Ishikawa (cell line): ENCODE data around the gene TREML4.

Source experiments
- CEBPB ChIP-seq: IDR thresholded peaks from 2 replicates; pipeline ENCODE4 v1.6.1; 2012
- CREB1 ChIP-seq: IDR thresholded peaks from 2 replicates; pipeline ENCODE4 v1.6.1; 2012; ENCODE audit warnings: low read depth
- EGR1 ChIP-seq: IDR thresholded peaks from 2 replicates; pipeline ENCODE4 v1.6.1; 2012
- EP300 ChIP-seq: IDR thresholded peaks from 2 replicates; pipeline ENCODE4 v1.6.1; 2012; ENCODE audit warnings: borderline replicate concordance
- FOXM1 ChIP-seq: IDR thresholded peaks from 2 replicates; pipeline ENCODE4 v1.6.1; 2012; ENCODE audit warnings: low read depth, borderline replicate concordance
- MAX ChIP-seq: IDR thresholded peaks from 2 replicates; pipeline ENCODE4 v1.6.1; 2012
- NFIC ChIP-seq: IDR thresholded peaks from 2 replicates; pipeline ENCODE4 v1.6.1; 2012
- RAD21 ChIP-seq: IDR thresholded peaks from 2 replicates; pipeline ENCODE4 v1.6.1; 2012; ENCODE audit warnings: low read depth
- TAF1 ChIP-seq: IDR thresholded peaks from 2 replicates; pipeline ENCODE4 v1.6.1; 2012; ENCODE audit warnings: low read depth, mild to moderate bottlenecking
- TCF12 ChIP-seq: IDR thresholded peaks from 2 replicates; pipeline ENCODE4 v1.6.1; 2012; ENCODE audit warnings: low read depth
- TEAD4 ChIP-seq: IDR thresholded peaks from 2 replicates; pipeline ENCODE4 v1.6.1; 2012
- USF1 ChIP-seq: IDR thresholded peaks from 2 replicates; pipeline ENCODE4 v1.6.1; 2012
- YY1 ChIP-seq: IDR thresholded peaks from 2 replicates; pipeline ENCODE4 v1.6.1; 2012; ENCODE audit warnings: low read depth
- ZBTB7A ChIP-seq: IDR thresholded peaks from 2 replicates; pipeline ENCODE4 v1.6.1; 2012; ENCODE audit warnings: low read depth
- TF ChIP-seq, protein P1 (sequence below): IDR thresholded peaks from 2 replicates; pipeline ENCODE4 v1.6.1; 2012; ENCODE audit warnings: low read depth, mild to moderate bottlenecking

TREML4 gene

GRCh38 chr6:41247288-41247865, 19.2 kb downstream of the TREML4 start:
- TF ChIP-seq EGR1, result no peak
- TF ChIP-seq TEAD4, result no peak
- TF ChIP-seq, protein P1, sequence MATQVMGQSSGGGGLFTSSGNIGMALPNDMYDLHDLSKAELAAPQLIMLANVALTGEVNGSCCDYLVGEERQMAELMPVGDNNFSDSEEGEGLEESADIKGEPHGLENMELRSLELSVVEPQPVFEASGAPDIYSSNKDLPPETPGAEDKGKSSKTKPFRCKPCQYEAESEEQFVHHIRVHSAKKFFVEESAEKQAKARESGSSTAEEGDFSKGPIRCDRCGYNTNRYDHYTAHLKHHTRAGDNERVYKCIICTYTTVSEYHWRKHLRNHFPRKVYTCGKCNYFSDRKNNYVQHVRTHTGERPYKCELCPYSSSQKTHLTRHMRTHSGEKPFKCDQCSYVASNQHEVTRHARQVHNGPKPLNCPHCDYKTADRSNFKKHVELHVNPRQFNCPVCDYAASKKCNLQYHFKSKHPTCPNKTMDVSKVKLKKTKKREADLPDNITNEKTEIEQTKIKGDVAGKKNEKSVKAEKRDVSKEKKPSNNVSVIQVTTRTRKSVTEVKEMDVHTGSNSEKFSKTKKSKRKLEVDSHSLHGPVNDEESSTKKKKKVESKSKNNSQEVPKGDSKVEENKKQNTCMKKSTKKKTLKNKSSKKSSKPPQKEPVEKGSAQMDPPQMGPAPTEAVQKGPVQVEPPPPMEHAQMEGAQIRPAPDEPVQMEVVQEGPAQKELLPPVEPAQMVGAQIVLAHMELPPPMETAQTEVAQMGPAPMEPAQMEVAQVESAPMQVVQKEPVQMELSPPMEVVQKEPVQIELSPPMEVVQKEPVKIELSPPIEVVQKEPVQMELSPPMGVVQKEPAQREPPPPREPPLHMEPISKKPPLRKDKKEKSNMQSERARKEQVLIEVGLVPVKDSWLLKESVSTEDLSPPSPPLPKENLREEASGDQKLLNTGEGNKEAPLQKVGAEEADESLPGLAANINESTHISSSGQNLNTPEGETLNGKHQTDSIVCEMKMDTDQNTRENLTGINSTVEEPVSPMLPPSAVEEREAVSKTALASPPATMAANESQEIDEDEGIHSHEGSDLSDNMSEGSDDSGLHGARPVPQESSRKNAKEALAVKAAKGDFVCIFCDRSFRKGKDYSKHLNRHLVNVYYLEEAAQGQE, result no peak
- no peak for TF ChIP-seq ZBTB7A
- TF ChIP-seq YY1, result no peak
- no peak for TF ChIP-seq TAF1
- TF ChIP-seq EP300, result no peak
- TF ChIP-seq MAX, result no peak
- no peak for TF ChIP-seq USF1
- no peak for TF ChIP-seq RAD21

DNA sequence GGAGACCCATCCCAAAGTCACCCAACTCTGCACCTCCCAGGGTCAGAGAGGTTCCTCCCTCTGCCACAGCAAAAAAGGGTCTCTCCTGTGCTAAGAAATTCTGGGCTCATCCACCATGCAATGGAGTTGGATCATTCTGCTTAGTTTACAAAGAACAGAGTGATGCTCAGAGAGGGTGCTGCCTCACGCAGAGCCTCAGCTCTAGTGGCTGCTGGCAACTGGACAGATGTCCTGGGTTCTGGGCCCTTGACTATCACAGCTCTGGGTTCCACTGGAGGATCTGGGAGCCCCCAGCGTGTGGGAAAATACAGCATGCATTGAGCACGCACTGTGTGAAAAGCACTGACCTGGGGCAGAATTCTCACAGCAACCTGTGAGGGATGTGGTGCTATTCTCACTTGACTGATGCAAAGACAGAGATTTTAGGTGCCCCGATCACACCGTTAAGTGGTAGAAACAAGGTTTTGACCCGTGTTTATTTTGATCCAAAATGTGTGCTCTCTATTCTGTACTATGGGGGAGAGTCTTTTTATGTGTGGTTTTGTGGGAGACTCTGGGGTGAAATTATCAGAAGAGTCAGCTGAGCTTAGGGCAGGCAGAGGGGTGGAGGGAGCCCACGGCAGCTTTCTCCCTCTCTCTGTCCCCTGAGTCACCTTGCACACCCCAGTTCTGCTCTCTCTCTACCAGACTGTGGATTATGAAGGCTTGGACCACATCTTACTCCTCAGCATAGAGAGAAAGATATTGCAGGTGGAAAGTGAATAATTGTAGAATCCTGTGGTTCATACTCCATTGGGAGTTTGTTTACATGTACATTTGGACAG, 19.9 kb downstream of the TREML4 start:
- TF ChIP-seq TEAD4 (no peak), EGR1 (no peak), RAD21 (no peak), USF1 (no peak), EP300 (no peak), YY1 (no peak), MAX (no peak), TAF1 (no peak), CREB1 (no peak), CEBPB (no peak), TCF12 (no peak), ZBTB7A (no peak), FOXM1 (no peak), NFIC (no peak)
- TF ChIP-seq, protein P1, result no peak

- no peak for TF ChIP-seq USF1
- TF ChIP-seq, protein P1, result no peak
- no peak for TF ChIP-seq EGR1
- TF ChIP-seq FOXM1, result no peak
- no peak for TF ChIP-seq CEBPB
- TF ChIP-seq NFIC, result no peak
- no peak for TF ChIP-seq MAX
- no peak for TF ChIP-seq ZBTB7A
- no peak for TF ChIP-seq TEAD4
- no peak for TF ChIP-seq TCF12
- no peak for TF ChIP-seq EP300
- TF ChIP-seq YY1, result no peak
- TF ChIP-seq TAF1, result no peak
Measured at GRCh38 chr6:41252401-41253169, 24.4 kb downstream of the TREML4 start.
